KMS-11 (cell line): ENCODE results near the gene PTPN14.

Experiments
- H2AFZ ChIP-seq: fragments of 200-600 bp; sonication (generic); 2 replicates; pipeline ENCODE4 v1.6.1; 2016; ENCODE audit warnings: antibody characterized with exemption, mixed run types, low read depth
- H3K27ac ChIP-seq: fragments of 200-600 bp; sonication (generic); 2 replicates; pipeline ENCODE4 v1.6.1; 2016; ENCODE audit warnings: mild to moderate bottlenecking, mixed run types
- H3K27me3 ChIP-seq: fragments of 200-600 bp; sonication (generic); 2 replicates; pipeline ENCODE4 v1.6.1; 2017; ENCODE audit warnings: mild to moderate bottlenecking, low read depth, mixed run types, moderate library complexity; ENCODE audit not compliant: insufficient read depth
- H3K36me3 ChIP-seq: fragments of 200-600 bp; sonication (generic); 2 replicates; pipeline ENCODE4 v1.6.1; 2017; ENCODE audit warnings: mild to moderate bottlenecking, mixed run types; ENCODE audit not compliant: insufficient read depth
- H3K4me1 ChIP-seq: fragments of 200-600 bp; sonication (generic); 2 replicates; pipeline ENCODE4 v1.6.1; 2016; ENCODE audit warnings: mild to moderate bottlenecking, low read depth, mixed run types; ENCODE audit not compliant: poor library complexity, severe bottlenecking
- H3K4me2 ChIP-seq: fragments of 200-600 bp; sonication (generic); 2 replicates; pipeline ENCODE4 v1.7.0; 2016; ENCODE audit warnings: mild to moderate bottlenecking, mixed run types
- H3K4me3 ChIP-seq: fragments of 200-600 bp; sonication (generic); IDR thresholded peaks from 2 replicates; pipeline ENCODE4 v1.6.1; 2017; ENCODE audit warnings: low read depth, low read length, mixed read lengths; ENCODE audit not compliant: insufficient read depth
- H3K79me2 ChIP-seq: fragments of 200-600 bp; sonication (generic); 2 replicates; pipeline ENCODE4 v1.6.1; 2016; ENCODE audit warnings: low read depth, mixed run types; ENCODE audit not compliant: insufficient read depth
- H3K9ac ChIP-seq: fragments of 200-600 bp; sonication (generic); 2 replicates; pipeline ENCODE4 v1.6.1; 2016; ENCODE audit warnings: mild to moderate bottlenecking, mixed run types
- H4K20me1 ChIP-seq: fragments of 200-600 bp; sonication (generic); 2 replicates; pipeline ENCODE4 v1.6.1; 2016; ENCODE audit warnings: mild to moderate bottlenecking, mixed run types; ENCODE audit not compliant: insufficient read depth
- TF ChIP-seq, protein P1 (sequence below): fragments of 200-600 bp; sonication (generic); conservative IDR thresholded peaks from 2 replicates; pipeline ENCODE4 v1.6.1; 2017; ENCODE audit warnings: low read depth, mild to moderate bottlenecking, antibody characterized with exemption, low read length, moderate library complexity, mixed read lengths

Gene PTPN14

DNA sequence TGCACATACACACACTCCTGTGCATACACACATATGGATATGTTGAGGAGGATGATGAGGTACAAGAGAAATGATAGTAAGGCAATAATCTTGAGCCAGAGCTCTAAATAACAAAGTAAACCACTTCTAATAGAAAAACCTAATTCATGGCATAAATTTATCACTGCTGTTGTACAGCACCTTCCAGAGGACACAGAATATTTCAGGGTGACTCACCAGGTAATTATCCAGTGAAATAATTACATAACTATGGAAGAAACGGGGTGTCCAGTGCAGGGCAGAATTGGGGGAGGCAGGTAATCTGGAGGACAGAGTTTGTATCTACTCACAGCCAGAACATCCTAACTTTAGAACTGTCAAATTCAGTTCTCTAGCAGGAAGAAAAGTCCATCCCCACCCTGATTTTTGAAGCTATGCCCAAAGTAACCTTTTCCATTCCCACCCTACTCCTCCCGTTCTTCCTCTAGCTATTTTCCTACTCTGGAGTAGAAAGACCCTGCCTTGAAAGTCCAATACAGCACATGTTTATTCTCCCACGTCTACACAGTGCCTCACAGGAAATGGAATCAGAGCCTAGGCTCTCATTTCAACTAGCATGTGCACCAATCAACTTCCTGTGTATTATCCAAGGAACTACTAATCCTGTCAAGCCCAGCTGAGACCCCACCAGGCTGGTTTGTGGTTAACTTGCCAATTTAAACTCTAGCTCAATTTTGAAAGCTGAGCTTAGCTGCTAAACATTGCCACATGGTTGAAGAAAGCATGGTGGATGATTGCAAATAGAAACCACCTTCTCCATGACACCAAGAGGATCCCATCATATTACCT, 96.6 kb downstream of the PTPN14 start:
- Histone ChIP-seq H2AFZ (no peak overlapping the region), H3K4me2 (no peak overlapping the region), H3K79me2 (no peaks in the 10 kb centered on the region), H3K27me3 (no peaks in the 10 kb centered on the region), H3K36me3 (no peaks in the 10 kb centered on the region), H3K4me1 (no peaks in the 10 kb centered on the region), H3K4me3 (no peak overlapping the region), H3K9ac (no peak overlapping the region), H4K20me1 (no peaks in the 10 kb centered on the region), H3K27ac (no peak overlapping the region)
- TF ChIP-seq, protein P1, sequence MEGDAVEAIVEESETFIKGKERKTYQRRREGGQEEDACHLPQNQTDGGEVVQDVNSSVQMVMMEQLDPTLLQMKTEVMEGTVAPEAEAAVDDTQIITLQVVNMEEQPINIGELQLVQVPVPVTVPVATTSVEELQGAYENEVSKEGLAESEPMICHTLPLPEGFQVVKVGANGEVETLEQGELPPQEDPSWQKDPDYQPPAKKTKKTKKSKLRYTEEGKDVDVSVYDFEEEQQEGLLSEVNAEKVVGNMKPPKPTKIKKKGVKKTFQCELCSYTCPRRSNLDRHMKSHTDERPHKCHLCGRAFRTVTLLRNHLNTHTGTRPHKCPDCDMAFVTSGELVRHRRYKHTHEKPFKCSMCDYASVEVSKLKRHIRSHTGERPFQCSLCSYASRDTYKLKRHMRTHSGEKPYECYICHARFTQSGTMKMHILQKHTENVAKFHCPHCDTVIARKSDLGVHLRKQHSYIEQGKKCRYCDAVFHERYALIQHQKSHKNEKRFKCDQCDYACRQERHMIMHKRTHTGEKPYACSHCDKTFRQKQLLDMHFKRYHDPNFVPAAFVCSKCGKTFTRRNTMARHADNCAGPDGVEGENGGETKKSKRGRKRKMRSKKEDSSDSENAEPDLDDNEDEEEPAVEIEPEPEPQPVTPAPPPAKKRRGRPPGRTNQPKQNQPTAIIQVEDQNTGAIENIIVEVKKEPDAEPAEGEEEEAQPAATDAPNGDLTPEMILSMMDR = no peak

DNA sequence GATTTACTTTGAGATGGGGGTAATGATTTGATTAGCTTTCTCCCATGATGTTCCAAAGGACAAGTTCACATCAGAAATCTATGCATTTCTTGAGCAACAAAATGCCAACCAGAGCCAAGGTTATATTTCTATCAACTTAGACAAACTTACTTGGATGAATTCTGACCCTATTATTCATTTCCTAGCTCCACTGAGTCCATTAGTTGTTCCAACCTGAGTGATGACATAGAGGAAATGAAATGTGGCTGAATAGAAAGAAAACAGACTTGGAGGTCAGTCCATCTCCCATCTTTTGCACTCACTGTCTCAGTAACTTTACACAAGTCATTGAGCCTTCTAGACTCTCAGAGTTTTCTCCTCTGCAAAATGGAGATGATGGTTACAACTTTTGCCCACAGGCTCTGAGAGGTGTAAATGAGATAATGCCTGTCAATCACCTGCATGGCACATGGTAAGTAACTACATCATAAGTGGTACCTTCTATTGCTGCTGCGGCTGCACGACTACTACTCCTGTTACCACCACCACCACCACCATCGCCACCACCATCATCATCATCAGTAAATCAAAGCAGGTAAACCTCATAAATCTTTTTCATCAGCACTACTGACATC, 98.2 kb downstream of the PTPN14 start:
- H3K9ac ChIP-seq = no peak overlapping the region
- no peak overlapping the region for H2AFZ ChIP-seq
- no peaks in the 10 kb centered on the region for H3K4me1 ChIP-seq
- H3K27me3 ChIP-seq = no peaks in the 10 kb centered on the region
- H4K20me1 ChIP-seq = no peaks in the 10 kb centered on the region
- H3K4me3 ChIP-seq = no peak overlapping the region
- no peak overlapping the region for H3K27ac ChIP-seq
- no peaks in the 10 kb centered on the region for H3K36me3 ChIP-seq
- H3K4me2 ChIP-seq = no peak overlapping the region
- H3K79me2 ChIP-seq = no peaks in the 10 kb centered on the region
- TF ChIP-seq, protein P1 = no peak

DNA sequence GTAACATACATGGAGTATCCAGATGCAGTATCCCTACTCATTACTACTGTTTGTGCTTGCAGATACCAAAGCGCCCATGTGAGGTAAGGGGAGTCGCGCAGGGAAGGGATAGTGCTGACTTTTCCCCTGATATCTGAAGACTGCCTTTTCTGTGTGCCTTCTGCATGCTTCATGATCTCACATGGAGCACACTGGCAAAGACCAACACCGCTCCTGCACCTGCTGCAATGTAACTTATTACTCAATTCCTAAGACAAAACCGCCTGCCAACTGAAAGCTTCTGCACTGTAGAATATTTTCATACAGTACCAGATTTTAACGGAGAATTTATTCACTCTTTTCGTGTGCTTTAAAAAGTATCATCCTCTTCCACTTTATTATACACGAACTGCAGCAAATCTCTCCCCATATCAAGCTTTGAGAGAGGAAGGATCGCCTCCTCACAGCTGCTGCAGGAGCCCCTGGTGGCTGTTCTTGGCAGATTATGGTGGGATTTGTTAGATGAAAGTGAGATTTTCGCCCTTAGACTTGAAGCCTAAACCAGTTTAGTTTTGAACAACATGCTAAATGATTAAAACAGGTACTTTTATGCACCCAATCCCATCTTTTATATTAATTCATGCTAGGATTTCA, 99.1 kb downstream of the PTPN14 start:
- Histone ChIP-seq H3K4me2 (no peak overlapping the region), H3K79me2 (no peaks in the 10 kb centered on the region), H3K4me1 (no peaks in the 10 kb centered on the region), H3K27ac (no peak overlapping the region), H3K9ac (no peak overlapping the region), H4K20me1 (no peaks in the 10 kb centered on the region), H3K36me3 (no peaks in the 10 kb centered on the region), H2AFZ (no peak overlapping the region), H3K4me3 (no peak overlapping the region), H3K27me3 (no peaks in the 10 kb centered on the region)
- TF ChIP-seq, protein P1 = no peak

DNA sequence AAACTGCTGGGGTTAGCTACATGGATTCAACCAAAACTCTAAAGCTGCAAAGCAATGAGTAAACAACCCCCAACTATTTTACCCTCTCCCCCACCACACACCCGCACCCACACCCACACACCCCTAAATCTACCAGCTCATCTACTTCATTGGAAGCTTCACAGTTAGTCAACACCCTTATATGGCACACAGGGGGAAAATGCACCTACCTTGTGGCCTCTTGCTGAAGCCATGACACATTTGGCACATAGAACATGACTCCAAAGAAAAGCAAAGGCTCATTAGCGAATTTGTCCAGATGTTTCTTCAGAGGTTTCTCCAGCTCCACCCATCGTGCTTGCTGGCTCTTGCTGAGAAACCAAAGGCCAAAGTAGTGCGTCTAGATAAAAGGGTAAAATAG, 99.8 kb downstream of the PTPN14 start:
- TF ChIP-seq, protein P1 = no peak
- H3K27me3 ChIP-seq = no peaks in the 10 kb centered on the region
- H3K36me3 ChIP-seq = no peaks in the 10 kb centered on the region
- H3K4me1 ChIP-seq = no peaks in the 10 kb centered on the region
- no peaks in the 10 kb centered on the region for H4K20me1 ChIP-seq
- no peaks in the 10 kb centered on the region for H3K79me2 ChIP-seq
- H3K4me3 ChIP-seq = no peak overlapping the region
- no peak overlapping the region for H3K4me2 ChIP-seq
- no peak overlapping the region for H3K9ac ChIP-seq
- H3K27ac ChIP-seq = no peak overlapping the region
- no peak overlapping the region for H2AFZ ChIP-seq
